K562 (cell line): ENCODE results near the gene SRSF6. TPM values are rescaled to one million over a fixed set of nuclear protein-coding genes. Genes with fewer than 3 reads are reported as not detected.

Experiments
- ARHGAP35 ChIP-seq: fragments of 450-650 bp; IDR thresholded peaks from 2 replicates; pipeline ENCODE4 v1.6.1; 2018; ENCODE audit not compliant: partially characterized antibody
- BDP1 ChIP-seq: IDR thresholded peaks from 3 replicates; pipeline ENCODE4 v1.6.1; 2011; ENCODE audit not compliant: insufficient read length, insufficient read depth
- CCAR2 ChIP-seq: fragments of 200-400 bp; formaldehyde crosslinking; IDR thresholded peaks from 2 replicates; pipeline ENCODE4 v1.6.1; 2017; ENCODE audit warnings: mild to moderate bottlenecking, low read depth, low read length
- ELK3 ChIP-seq: fragments of 450-650 bp; formaldehyde crosslinking; IDR thresholded peaks from 2 replicates; pipeline ENCODE4 v1.4.0; 2020; ENCODE audit warnings: mild to moderate bottlenecking
- FOXJ2 ChIP-seq: fragments of 200-800 bp; sonication (Bioruptor generic); IDR thresholded peaks from 2 replicates; pipeline ENCODE4 v1.6.1; 2016; ENCODE audit warnings: missing genetic modification characterization, missing compliant biosample characterization
- JUND ChIP-seq, 2 experiments: IDR thresholded peaks; 2 replicates in 1 of 2; 3 replicates in 1 of 2; pipeline ENCODE4 v1.6.1; 2011; ENCODE audit warnings: borderline replicate concordance in 2 of 2, low read depth in 2 of 2, low read length in 2 of 2, improper control_type of control experiment in 1 of 2, missing biosample characterization in 1 of 2, missing genetic modification characterization in 1 of 2, missing genetic modification reagents in 1 of 2
- PHTF2 ChIP-seq: fragments of 250-450 bp; sonication (Bioruptor Pico); IDR thresholded peaks from 2 replicates; pipeline ENCODE4 v1.5.0; 2021; ENCODE audit warnings: mild to moderate bottlenecking
- RAD21 ChIP-seq, 2 experiments: fragments of 250-450 bp in 1 of 2; fragments of 450-650 bp in 1 of 2; sonication (Bioruptor Pico) in 1 of 2; formaldehyde crosslinking in 1 of 2; IDR thresholded peaks in 1 of 2; conservative IDR thresholded peaks in 1 of 2; 2 replicates each; pipeline versions ENCODE4 v1.4.0 to v1.8.0; 2020 to 2022; ENCODE audit warnings: mild to moderate bottlenecking in 2 of 2, moderate library complexity in 1 of 2
- REST ChIP-seq, 2 experiments: fragments of 450-650 bp; formaldehyde crosslinking in 1 of 2; IDR thresholded peaks; 2 replicates each; pipeline versions ENCODE4 v1.4.0 to v1.6.1; 2014 to 2020; ENCODE audit warnings: mild to moderate bottlenecking in 2 of 2, borderline replicate concordance in 1 of 2, low read depth in 1 of 2
- SMC3 ChIP-seq: conservative IDR thresholded peaks from 2 replicates; pipeline ENCODE4 v1.6.1; 2011; ENCODE audit warnings: low read depth, low read length, improper control_type of control experiment; ENCODE audit not compliant: insufficient read depth
- ZNF764 ChIP-seq: fragments of 250-450 bp; sonication (Bioruptor Pico); IDR thresholded peaks from 2 replicates; pipeline ENCODE4 v1.4.0; 2020; ENCODE audit warnings: low read depth, mild to moderate bottlenecking, moderate library complexity
- polyA plus RNA-seq, 8 experiments: library from polyadenylated mRNA; depleted of rRNA in 4 of 8; stranded (reverse) in 5 of 8; unstranded in 3 of 8; fragments of >200 nt; fragmentation: Nextera tagmentation in 2 of 8; fragmentation: Illumina TruSeq in 1 of 8; extraction: Ambion mirVana in 2 of 8; extraction: Trizol in 1 of 8; gene quantifications; 2 replicates each; pipeline versions ENCODE4 v1.2.1 to v1.2.3, GENCODE V29; 2011 to 2014; ENCODE audit warnings: inconsistent platforms in 1 of 8, missing spikeins in 1 of 8
- total RNA-seq, 7 experiments: library from RNA; depleted of rRNA in 6 of 7; stranded (reverse); fragments of >200 nt in 6 of 7; fragmentation: Illumina TruSeq in 2 of 7; extraction: Trizol in 2 of 7; gene quantifications; 2 replicates each; pipeline versions ENCODE4 v1.2.1 to v1.2.3, GENCODE V29; 2011 to 2021; ENCODE audit warnings: low replicate concordance in 1 of 7
- TF ChIP-seq, protein P1 (sequence below): sonication (generic); formaldehyde crosslinking; IDR thresholded peaks from 2 replicates; pipeline ENCODE4 v1.8.1; 2023; ENCODE audit warnings: mild to moderate bottlenecking, missing genetic modification reagents

The SRSF6 gene
- total and polyA plus RNA-seq, 9 of the 15 experiments (the other 6 are each of a cell fraction or from before 2014, with no cell fraction given): 52.4 to 165 (median 117) TPM

DNA sequence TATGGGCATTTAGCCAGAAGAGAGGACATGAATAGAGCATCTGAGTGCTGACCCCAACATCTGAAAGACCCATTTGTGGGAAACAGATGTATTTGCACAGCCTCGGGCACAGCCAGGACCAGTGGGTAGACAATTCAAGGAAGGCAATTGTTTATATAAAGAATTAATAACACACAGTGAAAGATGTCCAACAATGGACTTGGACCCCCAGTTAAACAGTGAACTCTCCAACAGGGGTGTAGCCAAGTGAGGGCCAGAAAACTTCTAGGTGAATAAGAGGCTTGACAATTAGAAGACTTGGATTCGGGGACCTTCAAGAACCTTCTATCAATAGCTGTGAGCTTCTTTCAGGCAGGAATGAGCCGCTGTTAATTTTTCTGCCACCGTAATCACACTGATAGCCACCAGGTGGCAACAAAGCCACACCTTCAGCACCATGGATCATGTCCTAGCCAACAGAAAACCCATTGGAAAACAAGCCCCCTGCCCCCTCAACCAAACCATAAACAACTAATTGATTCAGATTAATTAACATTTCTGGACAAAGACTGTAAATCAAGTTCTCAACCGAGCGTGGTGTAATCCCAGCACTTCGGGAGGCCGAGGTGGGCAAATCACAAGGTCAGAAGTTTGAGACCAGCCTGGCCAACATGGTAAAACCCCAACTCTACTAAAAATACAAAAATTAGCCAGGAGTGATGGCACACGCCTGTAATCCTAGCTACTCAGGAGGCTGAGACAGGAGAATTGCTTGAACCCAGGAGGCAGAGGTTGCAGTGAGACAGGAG lies 8.8 kb upstream of the SRSF6 start (continued):
- TF ChIP-seq REST (IDR thresholded peaks at IDR 0.05; ENCODE audit: borderline replicate concordance) (peak; percentile 77), REST (CRISPR knock-in tag; IDR thresholded peaks at IDR 0.05; ENCODE audit: low read depth) (no peak), FOXJ2 (no peak), ARHGAP35 (no peak), ZNF764 (CRISPR knock-in tag) (no peak), PHTF2 (CRISPR knock-in tag) (no peak), CCAR2 (no peak), BDP1 (no peak), ELK3 (no peak), SMC3 (peak; percentile 80), JUND (IDR thresholded peaks at IDR 0.05; ENCODE audit: borderline replicate concordance, low read depth, low read length) (0 out of 2 replicates have a peak, but pooled peaks have one; percentile 15), JUND (tag; IDR thresholded peaks at IDR 0.05; ENCODE audit: borderline replicate concordance, low read depth, low read length) (no peak), RAD21 (CRISPR knock-in tag; conservative IDR thresholded peaks at IDR 0.05 in 1 of 2, IDR thresholded peaks at IDR 0.05 in 1 of 2) (peak; percentile 84 to 90)
- TF ChIP-seq, protein P1, sequence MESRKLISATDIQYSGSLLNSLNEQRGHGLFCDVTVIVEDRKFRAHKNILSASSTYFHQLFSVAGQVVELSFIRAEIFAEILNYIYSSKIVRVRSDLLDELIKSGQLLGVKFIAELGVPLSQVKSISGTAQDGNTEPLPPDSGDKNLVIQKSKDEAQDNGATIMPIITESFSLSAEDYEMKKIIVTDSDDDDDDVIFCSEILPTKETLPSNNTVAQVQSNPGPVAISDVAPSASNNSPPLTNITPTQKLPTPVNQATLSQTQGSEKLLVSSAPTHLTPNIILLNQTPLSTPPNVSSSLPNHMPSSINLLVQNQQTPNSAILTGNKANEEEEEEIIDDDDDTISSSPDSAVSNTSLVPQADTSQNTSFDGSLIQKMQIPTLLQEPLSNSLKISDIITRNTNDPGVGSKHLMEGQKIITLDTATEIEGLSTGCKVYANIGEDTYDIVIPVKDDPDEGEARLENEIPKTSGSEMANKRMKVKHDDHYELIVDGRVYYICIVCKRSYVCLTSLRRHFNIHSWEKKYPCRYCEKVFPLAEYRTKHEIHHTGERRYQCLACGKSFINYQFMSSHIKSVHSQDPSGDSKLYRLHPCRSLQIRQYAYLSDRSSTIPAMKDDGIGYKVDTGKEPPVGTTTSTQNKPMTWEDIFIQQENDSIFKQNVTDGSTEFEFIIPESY (CRISPR knock-in tag): no peak
